ENCODE measurements around the gene ZBP1. TPM values are rescaled to one million over a fixed set of nuclear protein-coding genes. Genes with fewer than 3 reads are reported as not detected.

ZBP1 gene
- total RNA-seq, 1 experiment from 2014 or later, result not detected

- Histone ChIP-seq H3K9me3 (ENCODE audit: control insufficient read depth in 1 of 2, insufficient read depth in 1 of 2, low read depth in 1 of 2, low read length in 2 of 2) (no peaks in the 10 kb centered on the region), H2AFZ (ENCODE audit: low read depth, low read length, poor library complexity, severe bottlenecking) (no peak overlapping the region), H3K4me1 (ENCODE audit: control insufficient read depth in 1 of 2, insufficient read depth in 2 of 2, low read length in 2 of 2) (peaks cover 2 to 13% of the 10 kb centered on the region in 2 experiments; a peak in 2 of 4 replicates), H3K4me3 (replicated peaks in 1 of 2; ENCODE audit: low read depth in 1 of 2, low read length in 2 of 2) (no peak overlapping the region), H4K20me1 (ENCODE audit: insufficient read depth) (no peaks in the 10 kb centered on the region), H3K9me2 (ENCODE audit: insufficient read depth) (no peaks in the 10 kb centered on the region), H3K36me3 (ENCODE audit: control insufficient read depth in 1 of 2, insufficient read depth in 2 of 2, low read length in 2 of 2) (no peaks in the 10 kb centered on the region), H3K27ac (ENCODE audit: low read depth, low read length) (no peak overlapping the region), H3K4me2 (ENCODE audit: low read length) (no peak overlapping the region), H3K79me2 (ENCODE audit: insufficient read depth, low read length) (no peaks in the 10 kb centered on the region), H3K9ac (ENCODE audit: low read length) (no peak overlapping the region), H3K27me3 (ENCODE audit: insufficient read depth, low read length) (peaks cover 66% of the 10 kb centered on the region)
- ATAC-seq (no peak), DNase-seq (ENCODE audit: low read depth, low spot score) (no peak)
- TF ChIP-seq ATF3 (IDR thresholded peaks at IDR 0.05), result no peak
- no peak for TF ChIP-seq CBX3 (IDR thresholded peaks at IDR 0.05; ENCODE audit: low read depth)
- no peak for TF ChIP-seq EZH2 (IDR thresholded peaks at IDR 0.05)
- no peak for TF ChIP-seq JUND (IDR thresholded peaks at IDR 0.05)
- TF ChIP-seq YY1 (IDR thresholded peaks at IDR 0.05; ENCODE audit: extremely low read depth, insufficient replicate concordance, low read depth, low read length), result no peak
- no peak for TF ChIP-seq POLR2AphosphoS5 (IDR thresholded peaks at IDR 0.05; ENCODE audit: low read depth, low read length)
- TF ChIP-seq ZBTB33 (IDR thresholded peaks at IDR 0.05; ENCODE audit: extremely low read depth, insufficient replicate concordance, low read length), result no peak
- no peak for TF ChIP-seq MAX (IDR thresholded peaks at IDR 0.05)
- no peak for TF ChIP-seq CTCF (IDR thresholded peaks at IDR 0.05 in 2 of 3, conservative IDR thresholded peaks at IDR 0.05 in 1 of 3; ENCODE audit: borderline replicate concordance in 1 of 3, insufficient read depth in 1 of 3, low read depth in 2 of 3, low read length in 2 of 3)
- TF ChIP-seq ZNF274 (IDR thresholded peaks at IDR 0.05; ENCODE audit: low read depth, low read length), result no peak
- TF ChIP-seq REST (IDR thresholded peaks at IDR 0.05; ENCODE audit: low read depth), result no peak
- TF ChIP-seq FOSL1 (IDR thresholded peaks at IDR 0.05; ENCODE audit: low read depth), result no peak
- TF ChIP-seq TCF7L2 (IDR thresholded peaks at IDR 0.05; ENCODE audit: borderline replicate concordance, extremely low read depth, insufficient read depth, insufficient read length), result no peak
- no peak for TF ChIP-seq RAD21 (IDR thresholded peaks at IDR 0.05; ENCODE audit: low read depth)
- TF ChIP-seq SP1 (IDR thresholded peaks at IDR 0.05; ENCODE audit: low read depth), result no peak
- TF ChIP-seq SIN3A (IDR thresholded peaks at IDR 0.05; ENCODE audit: low read depth), result no peak
- RAD21 ChIA-PET (ENCODE audit: low non-redundant PET in 1 of 2, low total read pairs in 2 of 2, uncharacterized antibody in 2 of 2, unreplicated experiment in 2 of 2), result no interaction called here
- POLR2A ChIA-PET, result no interaction called here
- CTCF ChIA-PET, result no interaction called here
- no TSS peak for BruUV-seq (replicated peaks)
- intact Hi-C loops (cut with micrococcal nuclease), result no loop called here
These were observed 62.2 kb downstream of the ZBP1 start for GRCh38 chr20:57557926-57558613.

Measured in HCT116 (cell line).